ENCODE data around the gene GCNA. TPM values are rescaled to one million over a fixed set of nuclear protein-coding genes. Genes with fewer than 3 reads are reported as not detected.

The GCNA gene
- polyA plus RNA-seq, 2 of the 4 experiments (the other 2 are of a cell fraction) = 1.4 to 1.7 TPM

DNA sequence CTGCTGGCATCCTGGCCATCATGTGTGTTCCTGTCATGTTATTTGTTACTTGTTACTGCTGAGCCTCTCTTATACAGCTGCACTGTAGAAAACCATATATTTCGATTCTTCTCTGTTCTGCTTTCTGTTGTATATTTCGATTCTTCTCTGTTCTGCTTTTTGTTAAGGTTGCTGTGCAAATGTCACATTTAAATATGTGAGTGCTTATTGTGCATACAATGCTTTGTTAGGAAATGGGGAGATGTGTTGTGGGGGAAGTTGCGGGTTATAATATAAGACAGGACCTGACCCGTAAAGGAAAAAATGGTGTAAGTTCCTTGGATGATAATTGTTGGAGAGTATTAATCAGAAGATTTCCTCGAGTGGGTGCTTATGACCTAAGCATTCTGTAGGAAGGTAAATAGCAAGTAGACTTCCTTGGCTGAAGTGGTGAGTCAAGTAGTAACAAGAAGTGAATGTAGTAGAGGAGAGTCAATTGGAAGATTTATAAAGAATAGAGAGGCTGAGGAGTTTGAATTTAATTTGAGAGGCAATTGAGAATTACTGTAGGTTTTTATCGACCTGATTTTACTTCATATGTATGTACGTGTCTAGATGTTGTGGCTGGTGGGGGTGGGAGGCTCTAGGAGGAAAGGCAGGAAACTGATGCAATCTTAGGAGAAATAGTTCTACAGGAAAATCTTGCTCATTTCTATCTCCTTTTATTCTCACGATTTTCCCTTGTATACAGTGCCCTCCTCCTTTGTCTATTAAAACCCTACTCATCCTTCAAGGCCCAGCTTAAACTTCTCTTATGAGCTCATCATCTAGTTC, 36.8 kb upstream of the GCNA start (continued):
- TF ChIP-seq ELK1 (IDR thresholded peaks at IDR 0.05; ENCODE audit: low read depth, low read length) = no peak
- TF ChIP-seq RFX5 (IDR thresholded peaks at IDR 0.05) = no peak
- TF ChIP-seq GATA3 (IDR thresholded peaks at IDR 0.05; ENCODE audit: borderline replicate concordance) = no peak
- TF ChIP-seq EP300 (IDR thresholded peaks at IDR 0.05) = no peak
- TF ChIP-seq HDAC2 (IDR thresholded peaks at IDR 0.05) = no peak
- TF ChIP-seq, protein P1, sequence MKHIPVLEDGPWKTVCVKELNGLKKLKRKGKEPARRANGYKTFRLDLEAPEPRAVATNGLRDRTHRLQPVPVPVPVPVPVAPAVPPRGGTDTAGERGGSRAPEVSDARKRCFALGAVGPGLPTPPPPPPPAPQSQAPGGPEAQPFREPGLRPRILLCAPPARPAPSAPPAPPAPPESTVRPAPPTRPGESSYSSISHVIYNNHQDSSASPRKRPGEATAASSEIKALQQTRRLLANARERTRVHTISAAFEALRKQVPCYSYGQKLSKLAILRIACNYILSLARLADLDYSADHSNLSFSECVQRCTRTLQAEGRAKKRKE (CRISPR knock-in tag; IDR thresholded peaks at IDR 0.05; ENCODE audit: low read depth) = no peak

DNA sequence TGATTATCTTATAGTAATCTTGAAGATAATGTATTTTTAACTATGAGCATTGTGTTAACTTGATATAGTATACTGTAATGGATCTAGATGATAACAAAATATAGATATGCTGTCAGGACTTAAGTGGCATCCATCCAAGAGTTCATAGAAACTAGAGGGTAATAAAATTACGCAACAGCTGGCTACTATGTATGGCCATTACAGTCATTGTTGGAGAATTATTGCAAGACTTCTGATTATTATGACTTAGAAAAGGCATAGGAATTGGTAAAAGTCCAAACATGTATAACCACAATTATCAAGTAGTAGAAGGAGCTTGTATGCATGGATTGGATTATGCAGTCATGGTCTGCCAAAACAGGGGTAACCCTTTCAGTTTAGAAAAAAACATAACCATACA, 35.8 kb upstream of the GCNA start:
- TF ChIP-seq RNF2 (IDR thresholded peaks at IDR 0.05; ENCODE audit: borderline replicate concordance, low read depth) (no peak), CEBPB (IDR thresholded peaks at IDR 0.05) (peak; percentile 68 to 84)
- Histone ChIP-seq H3K4me1 (peaks cover 69% of the 10 kb centered on the region), H3K9me3 (no peaks in the 10 kb centered on the region), H3K27ac (no peak overlapping the region; a peak in 1 of 6 replicates), H3K4me3 (no peak overlapping the region), H3K4me2 (peak overlapping the region; percentile 70)
- ChIA-PET POLR2A (interaction anchor here (2.7 kb wide), 1 partner anchor 9 kb away, joined by 22 read pairs; the partner anchor contains the start of gene OGT), CTCF (interaction anchor here (0.8 to 1.4 kb wide), 4 partner anchors 10 to 476 kb away, joined by 3 to 5 read pairs (median 4); no protein-coding TSS in a partner anchor)
- ATAC-seq (no peak), DNase-seq (ENCODE audit: low read depth in 1 of 2, low spot score in 1 of 2) (no peak), FAIRE-seq (no peak)
- WGBS (ENCODE audit: missing lambda C conversion rate) = 92% methylated on average over 1 of the region's 1 CpG

GRCh38 chrX:71542825-71543224, 35.4 kb upstream of the GCNA start:
- Histone ChIP-seq H3K9me3 (no peaks in the 10 kb centered on the region), H3K4me2 (peak overlapping the region; percentile 70), H3K4me3 (no peak overlapping the region), H3K4me1 (peaks cover 68% of the 10 kb centered on the region), H3K27ac (0 out of 6 replicates have a peak overlapping the region, but pooled peaks of 1 of the 2 experiments have one; percentile 19)
- peak; percentile 47 to 52; a peak in 2 of 6 replicates for ATAC-seq
- WGBS (ENCODE audit: missing lambda C conversion rate) = 78% methylated on average over 2 of the region's 2 CpGs
- FAIRE-seq = no peak
- ChIA-PET POLR2A (interaction anchor here (2.7 kb wide), 1 partner anchor 9 kb away, joined by 22 read pairs; the partner anchor contains the start of gene OGT), CTCF (interaction anchor here (0.8 to 1.4 kb wide), 4 partner anchors 11 to 476 kb away, joined by 3 to 5 read pairs (median 4); no protein-coding TSS in a partner anchor)
- TF ChIP-seq RARB (CRISPR knock-in tag; IDR thresholded peaks at IDR 0.05) = no peak
- TF ChIP-seq MYC (IDR thresholded peaks at IDR 0.05; ENCODE audit: borderline replicate concordance, low read length) = no peak
- no peak for TF ChIP-seq GATA3 (IDR thresholded peaks at IDR 0.05; ENCODE audit: borderline replicate concordance)
- no peak for TF ChIP-seq E2F6 (IDR thresholded peaks at IDR 0.05; ENCODE audit: borderline replicate concordance, low read depth)
- no peak for TF ChIP-seq USF2 (IDR thresholded peaks at IDR 0.05)
- no peak for TF ChIP-seq ZNF302 (CRISPR knock-in tag; IDR thresholded peaks at IDR 0.05)
- TF ChIP-seq EP300 (IDR thresholded peaks at IDR 0.05) = no peak
- no peak for TF ChIP-seq POLR2AphosphoS2 (conservative IDR thresholded peaks at IDR 0.05; ENCODE audit: low read length)
- no peak for TF ChIP-seq CHD2 (IDR thresholded peaks at IDR 0.05; ENCODE audit: low read length, partially characterized antibody)
- TF ChIP-seq POLR2A (IDR thresholded peaks at IDR 0.05; ENCODE audit: low read length) = no peak
- TF ChIP-seq REST (IDR thresholded peaks at IDR 0.05) = no peak
- TF ChIP-seq HOXB5 (CRISPR knock-in tag; IDR thresholded peaks at IDR 0.05) = no peak
- TF ChIP-seq SREBF2 (IDR thresholded peaks at IDR 0.05) = no peak
- no peak for TF ChIP-seq JUNB (IDR thresholded peaks at IDR 0.05)
- no peak for TF ChIP-seq RAD21 (conservative IDR thresholded peaks at IDR 0.05 in 1 of 2, IDR thresholded peaks at IDR 0.05 in 1 of 2)
- TF ChIP-seq ESRRA (IDR thresholded peaks at IDR 0.05; ENCODE audit: borderline replicate concordance, low read length) = no peak
- TF ChIP-seq KDM1A (IDR thresholded peaks at IDR 0.05; ENCODE audit: low read depth) = no peak
- no peak for TF ChIP-seq CTCF (IDR thresholded peaks at IDR 0.05)
- TF ChIP-seq EHMT2 (IDR thresholded peaks at IDR 0.05; ENCODE audit: low read depth) = no peak
- DNase-seq (ENCODE audit: low read depth in 1 of 2, low spot score in 1 of 2) = no peak
